Measurements from ENCODE around the gene CBX3.
"Not testable (repeated sequence)": the region's sequence is repeated elsewhere in the genome, so short reads cannot be mapped to it uniquely, and the experiment has no call there.

The CBX3 gene

DNA sequence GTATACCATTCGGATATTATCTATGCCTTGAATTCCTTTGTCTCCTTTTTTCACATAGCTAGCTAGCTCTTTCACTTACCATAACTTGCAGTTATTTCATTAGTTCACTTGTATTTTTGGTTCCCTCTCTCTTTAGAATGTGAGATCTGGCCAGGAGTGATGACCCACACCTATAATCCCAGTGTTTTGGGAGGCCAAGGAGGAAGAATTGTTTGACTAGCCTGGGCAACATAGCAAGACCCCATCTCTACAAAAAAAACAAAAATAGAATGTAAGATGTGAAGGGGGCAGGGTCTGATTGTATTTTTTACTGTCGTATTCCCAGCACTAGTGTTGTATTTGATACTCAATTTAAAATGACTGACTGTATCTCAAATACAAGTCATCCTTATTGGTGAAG is 29.9 kb upstream of the CBX3 start:
- no peak for DNase-seq

DNA sequence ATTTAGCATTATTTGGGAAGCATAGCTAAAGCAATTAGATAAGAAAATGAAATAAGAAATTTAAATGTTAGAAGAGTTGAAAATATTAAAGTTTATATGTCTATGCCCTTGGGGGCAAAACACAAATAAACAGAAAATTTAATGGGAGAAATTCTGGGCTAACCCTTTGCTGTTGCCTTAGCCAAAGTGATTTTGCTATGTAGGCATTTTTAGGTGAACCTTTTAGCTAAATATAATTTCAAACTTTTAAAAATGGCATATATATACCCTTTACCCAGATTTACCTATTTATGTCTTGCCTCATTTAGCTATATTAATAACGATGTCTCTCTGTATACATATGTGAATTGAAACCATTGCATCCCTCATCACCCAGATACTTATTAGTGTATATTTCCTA is 29.5 kb upstream of the CBX3 start:
- no peak for DNase-seq

DNA sequence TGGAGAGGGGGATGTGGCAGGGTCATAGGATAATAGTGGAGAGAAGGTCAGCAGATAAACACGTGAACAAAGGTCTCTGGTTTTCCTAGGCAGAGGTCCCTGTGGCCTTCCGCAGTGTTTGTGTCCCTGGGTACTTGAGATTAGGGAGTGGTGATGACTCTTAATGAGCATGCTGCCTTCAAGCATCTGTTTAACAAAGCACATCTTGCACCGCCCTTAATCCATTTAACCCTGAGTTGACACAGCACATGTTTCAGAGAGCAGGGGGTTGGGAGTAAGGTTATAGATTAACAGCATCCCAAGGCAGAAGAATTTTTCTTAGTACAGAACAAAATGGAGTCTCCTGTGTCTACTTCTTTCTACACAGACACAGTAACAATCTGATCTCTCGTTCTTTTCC is 25.6 kb upstream of the CBX3 start:
- not testable (repeated sequence) for DNase-seq

DNA sequence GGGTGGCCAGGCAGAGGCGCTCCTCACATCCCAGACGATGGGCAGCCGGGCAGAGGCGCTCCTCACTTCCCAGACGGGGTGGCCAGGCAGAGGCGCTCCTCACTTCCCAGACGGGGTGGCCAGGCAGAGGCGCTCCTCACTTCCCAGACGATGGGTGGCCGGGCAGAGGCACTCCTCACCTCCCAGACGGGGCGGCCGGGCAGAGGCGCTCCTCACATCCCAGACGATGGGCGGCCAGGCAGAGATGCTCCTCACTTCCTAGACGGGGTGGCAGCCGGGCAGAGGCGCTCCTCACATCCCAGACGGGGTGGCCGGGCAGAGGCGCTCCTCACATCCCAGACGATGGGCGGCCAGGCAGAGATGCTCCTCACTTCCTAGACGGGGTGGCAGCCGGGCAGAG is 24.8 kb upstream of the CBX3 start:
- not testable (repeated sequence) for DNase-seq

DNA sequence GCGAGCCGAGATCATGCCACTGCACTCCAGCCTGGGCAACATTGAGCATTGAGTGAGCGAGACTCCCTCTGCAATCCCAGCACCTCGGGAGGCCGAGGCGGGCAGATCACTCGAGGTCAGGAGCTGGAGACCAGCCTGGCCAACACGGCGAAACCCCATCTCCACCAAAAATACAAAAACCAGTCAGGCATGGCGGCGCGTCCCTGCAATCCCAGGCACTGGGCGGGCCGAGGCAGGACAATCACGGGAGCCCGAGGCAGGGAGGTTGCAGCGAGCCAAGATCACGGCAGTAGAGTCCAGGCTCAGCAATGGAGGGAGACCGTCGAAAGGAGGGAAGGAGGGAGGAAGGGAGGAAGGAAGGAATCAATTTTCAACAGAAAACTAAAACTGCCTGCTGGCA is 24.3 kb upstream of the CBX3 start:
- DNase-seq: not testable (repeated sequence)

DNA sequence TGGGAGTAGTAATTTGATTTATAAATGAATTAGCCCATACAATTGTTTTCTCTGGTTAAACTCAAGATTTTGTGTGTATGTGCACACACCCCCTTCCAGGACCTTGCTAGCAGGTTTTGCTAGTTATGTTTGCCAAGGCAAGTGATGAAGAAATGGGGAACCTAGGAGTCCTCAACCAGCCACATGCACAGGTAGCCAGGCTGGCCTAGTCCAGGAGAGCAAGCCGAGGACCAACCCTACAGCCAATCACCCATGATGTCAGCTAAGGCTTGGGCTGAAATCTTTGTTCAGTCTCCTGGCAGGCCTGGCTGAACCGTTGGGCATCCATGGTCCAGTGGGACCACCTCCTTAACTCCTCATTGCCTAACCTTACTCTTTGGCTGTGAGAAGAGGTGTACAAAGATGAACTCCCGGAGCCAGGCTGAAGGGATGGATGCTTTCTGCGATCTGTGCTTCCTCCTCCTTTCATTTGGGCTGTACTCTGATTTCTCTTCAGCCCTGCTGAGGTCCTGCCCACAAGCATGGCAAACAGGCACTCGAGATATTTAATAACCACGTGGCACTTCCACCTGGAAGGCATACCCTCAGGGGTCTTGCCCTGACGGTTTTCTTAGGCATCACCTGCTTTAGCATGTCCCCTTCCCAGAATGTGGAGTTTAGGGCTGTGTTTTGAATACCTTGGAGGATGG is 23.1 kb upstream of the CBX3 start:
- no peak for DNase-seq

DNA sequence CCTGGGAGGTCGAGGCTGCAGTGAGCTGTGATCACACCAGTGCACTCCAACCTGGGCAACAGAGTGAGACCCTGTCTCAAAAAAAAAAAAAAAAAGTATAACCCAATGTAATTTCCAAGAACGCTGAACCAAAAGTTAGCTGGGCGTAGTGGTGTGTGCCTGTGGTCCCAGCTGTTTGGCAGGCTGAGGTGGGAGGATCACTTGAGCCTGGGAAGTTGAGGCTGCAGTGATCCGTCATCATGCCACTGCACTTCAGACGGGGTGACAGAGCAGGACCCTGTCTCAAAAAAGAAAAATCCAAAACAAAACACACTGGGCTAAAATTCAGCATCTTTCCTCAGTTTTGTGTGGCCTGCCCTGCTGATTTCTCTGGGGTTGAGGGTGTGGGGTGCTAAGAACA is 22.1 kb upstream of the CBX3 start:
- DNase-seq: no peak

DNA sequence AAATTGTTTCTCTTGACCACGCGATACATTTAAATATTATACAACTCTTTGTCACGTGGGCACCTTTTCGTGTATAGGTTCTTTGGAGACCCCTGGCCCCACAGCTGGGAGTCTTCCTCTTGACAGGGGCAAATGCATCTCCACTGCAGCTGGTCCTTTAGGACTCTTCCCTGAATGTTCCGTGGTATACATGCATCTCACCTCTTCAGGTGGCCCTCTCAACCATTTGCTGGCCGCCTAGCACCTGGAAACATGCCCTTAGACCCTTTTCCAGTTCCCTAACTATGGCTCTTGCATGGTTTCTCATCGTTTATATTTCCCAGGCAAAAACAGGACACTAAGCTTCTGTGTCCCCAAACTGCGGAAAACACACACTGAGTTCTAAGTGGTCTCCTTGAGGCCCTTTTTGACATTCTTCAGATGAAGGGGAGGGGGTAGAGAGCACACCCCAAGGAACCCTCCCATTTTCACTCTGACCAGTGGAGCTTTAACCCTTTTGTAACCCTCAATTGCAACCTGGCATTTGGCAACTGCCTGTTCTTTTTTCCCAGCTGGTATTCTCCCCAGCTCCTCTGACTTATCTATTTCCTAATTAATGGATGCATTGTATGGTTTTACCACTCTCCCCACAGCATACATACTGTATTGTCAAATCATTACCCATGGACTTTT is 21.6 kb upstream of the CBX3 start:
- no peak for DNase-seq

DNA sequence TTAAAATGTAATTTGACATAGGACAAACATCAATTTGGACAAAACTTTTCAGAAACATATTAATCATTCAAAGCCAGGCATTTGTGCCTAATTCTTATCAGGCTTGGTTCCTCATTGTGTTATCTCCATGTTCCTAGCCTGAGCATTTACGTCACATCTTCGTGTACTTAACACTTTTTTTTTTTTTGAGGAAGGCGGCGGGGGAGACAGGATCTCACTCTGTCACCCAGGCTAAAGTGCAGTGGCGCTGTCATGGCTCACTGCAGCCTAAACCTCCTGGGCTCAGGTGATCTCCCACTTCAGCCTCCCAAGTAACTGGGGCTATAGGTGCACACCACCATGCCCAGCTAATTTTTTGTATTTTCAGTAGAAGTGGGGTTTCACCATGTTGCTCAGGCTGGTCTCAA is 20.8 kb upstream of the CBX3 start:
- DNase-seq: no peak

DNA sequence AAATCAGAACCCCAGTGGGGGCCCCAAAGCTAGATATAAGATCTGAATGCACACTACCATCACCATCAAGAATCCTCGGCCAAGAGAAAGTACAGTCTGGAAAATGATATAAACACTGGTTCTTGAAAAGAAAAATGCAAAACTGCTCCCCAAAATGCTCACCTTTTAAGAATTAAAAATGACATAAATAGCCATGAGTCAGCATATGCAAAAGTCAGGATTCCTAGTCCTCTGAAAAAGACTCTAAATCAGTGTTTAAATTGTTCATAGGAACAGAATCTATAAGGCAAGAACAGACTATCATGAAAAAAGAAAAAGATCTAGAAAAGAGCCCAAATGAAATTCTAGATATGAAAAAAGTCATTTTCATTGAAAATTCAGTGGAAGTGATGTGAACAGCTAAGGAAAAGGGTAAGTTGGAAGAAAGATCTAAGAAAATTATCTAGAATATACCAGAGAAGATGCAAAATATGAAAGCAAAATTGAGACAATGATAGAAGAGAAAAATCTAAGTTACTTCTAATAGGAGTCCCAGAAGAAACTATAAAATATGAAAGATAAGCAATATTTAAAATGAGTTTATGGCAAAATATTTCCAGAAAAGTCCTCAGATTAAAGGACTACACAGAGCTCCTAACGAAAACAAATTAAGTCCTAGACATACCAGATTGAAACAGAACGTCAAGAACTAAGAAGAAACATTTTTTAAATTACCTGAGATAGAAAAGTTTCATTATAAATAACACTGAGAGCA is 19.9 kb upstream of the CBX3 start:
- DNase-seq: no peak

DNA sequence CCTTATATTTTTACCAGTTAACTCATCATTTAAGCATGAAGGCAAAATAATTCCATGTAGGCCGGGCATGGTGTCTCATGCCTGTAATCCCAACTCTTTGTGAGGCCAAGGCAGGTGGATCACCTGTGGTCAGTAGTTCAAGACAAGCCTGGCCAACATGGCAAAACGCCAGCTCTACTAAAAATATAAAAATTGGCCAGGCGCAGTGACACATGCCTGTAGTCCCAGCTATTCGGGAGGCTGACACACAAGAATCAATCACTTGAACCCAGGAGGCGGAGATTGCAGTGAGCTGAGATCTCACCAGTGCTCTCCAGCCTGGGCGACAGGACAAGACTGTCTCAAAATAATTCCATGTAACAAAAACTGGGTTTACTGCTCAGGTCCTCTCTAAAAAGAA is 19.3 kb upstream of the CBX3 start:
- no peak for DNase-seq

DNA sequence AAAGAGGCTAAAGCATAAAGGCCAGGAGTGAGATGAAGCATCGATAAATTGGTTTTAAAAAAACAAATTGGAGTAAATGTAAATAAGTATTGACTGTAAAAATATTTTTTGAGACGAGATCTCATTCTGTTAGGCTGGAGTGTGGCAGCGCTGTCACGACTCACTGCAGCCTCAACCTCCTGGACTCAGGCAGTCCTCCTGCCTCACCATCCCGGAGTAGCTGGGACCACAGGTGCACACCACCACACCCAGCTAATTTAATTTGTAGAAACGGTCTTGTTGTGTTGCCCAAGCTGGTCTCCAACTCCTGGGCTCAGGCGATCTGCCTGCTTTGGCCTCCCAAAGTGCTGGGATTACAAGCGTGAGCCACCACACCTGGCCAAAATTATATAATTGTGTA is 18.8 kb upstream of the CBX3 start:
- no peak for DNase-seq

DNA sequence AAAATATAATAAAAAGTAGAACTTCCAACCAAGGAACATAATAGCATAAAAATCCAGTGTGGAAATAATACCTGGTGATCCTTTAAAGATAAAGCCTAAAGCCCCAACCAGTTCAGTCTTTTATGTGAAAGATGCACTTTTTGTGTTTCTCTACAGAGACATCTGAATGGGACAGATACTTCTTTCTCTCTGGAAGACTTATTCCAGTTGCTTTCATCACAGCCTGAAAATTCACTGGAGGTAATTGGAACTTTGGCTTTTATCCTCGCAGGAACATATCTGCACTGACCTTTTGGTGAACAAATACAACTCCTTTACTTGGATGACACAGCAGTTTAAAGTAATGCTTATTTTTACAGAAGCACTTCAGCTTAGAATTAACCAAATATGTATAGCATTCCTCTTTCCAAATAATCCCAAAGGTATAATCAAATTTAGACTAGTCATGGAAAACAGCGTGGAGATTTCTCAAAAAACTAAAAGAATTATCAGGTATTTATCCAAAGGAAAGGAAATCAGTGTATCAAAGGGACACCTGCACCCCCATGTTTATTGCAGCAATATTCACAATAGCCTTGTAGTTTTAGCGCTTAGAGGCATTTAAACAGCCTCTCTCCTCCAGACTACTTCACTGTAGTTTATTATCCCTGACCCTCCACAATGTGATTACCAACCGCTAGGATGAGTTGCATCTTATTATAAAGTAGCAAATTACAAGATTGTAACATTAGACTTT is 17.8 kb upstream of the CBX3 start:
- DNase-seq: no peak

DNA sequence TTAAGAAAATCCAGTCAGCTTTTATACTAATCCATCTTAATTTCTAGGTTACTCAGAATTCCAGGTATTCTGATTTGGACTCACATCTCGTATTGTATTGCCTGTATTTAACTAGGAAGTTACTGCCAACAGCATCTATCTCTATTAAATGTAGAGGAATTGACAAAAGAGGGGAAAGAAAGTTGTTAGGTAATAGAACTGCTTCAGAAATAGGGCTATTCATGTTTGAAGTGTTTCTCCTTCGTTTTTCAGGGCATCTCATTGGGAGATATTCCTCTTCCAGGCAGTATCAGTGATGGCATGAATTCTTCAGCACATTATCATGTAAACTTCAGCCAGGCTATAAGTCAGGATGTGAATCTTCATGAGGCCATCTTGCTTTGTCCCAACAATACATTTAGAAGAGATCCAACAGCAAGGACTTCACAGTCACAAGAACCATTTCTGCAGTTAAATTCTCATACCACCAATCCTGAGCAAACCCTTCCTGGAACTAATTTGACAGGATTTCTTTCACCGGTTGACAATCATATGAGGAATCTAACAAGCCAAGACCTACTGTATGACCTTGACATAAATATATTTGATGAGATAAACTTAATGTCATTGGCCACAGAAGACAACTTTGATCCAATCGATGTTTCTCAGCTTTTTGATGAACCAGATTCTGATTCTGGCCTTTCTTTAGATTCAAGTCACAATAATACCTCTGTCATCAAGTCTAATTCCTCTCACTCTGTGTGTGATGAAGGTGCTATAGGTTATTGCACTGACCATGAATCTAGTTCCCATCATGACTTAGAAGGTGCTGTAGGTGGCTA is 17.1 kb upstream of the CBX3 start:
- DNase-seq: not testable (repeated sequence)

DNA sequence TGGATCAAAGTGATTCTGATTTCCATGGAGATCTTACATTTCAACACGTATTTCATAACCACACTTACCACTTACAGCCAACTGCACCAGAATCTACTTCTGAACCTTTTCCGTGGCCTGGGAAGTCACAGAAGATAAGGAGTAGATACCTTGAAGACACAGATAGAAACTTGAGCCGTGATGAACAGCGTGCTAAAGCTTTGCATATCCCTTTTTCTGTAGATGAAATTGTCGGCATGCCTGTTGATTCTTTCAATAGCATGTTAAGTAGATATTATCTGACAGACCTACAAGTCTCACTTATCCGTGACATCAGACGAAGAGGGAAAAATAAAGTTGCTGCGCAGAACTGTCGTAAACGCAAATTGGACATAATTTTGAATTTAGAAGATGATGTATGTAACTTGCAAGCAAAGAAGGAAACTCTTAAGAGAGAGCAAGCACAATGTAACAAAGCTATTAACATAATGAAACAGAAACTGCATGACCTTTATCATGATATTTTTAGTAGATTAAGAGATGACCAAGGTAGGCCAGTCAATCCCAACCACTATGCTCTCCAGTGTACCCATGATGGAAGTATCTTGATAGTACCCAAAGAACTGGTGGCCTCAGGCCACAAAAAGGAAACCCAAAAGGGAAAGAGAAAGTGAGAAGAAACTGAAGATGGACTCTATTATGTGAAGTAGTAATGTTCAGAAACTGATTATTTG is 16.3 kb upstream of the CBX3 start:
- DNase-seq: no peak

DNA sequence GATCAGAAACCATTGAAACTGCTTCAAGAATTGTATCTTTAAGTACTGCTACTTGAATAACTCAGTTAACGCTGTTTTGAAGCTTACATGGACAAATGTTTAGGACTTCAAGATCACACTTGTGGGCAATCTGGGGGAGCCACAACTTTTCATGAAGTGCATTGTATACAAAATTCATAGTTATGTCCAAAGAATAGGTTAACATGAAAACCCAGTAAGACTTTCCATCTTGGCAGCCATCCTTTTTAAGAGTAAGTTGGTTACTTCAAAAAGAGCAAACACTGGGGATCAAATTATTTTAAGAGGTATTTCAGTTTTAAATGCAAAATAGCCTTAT is 15.7 kb upstream of the CBX3 start:
- DNase-seq: no peak

DNA sequence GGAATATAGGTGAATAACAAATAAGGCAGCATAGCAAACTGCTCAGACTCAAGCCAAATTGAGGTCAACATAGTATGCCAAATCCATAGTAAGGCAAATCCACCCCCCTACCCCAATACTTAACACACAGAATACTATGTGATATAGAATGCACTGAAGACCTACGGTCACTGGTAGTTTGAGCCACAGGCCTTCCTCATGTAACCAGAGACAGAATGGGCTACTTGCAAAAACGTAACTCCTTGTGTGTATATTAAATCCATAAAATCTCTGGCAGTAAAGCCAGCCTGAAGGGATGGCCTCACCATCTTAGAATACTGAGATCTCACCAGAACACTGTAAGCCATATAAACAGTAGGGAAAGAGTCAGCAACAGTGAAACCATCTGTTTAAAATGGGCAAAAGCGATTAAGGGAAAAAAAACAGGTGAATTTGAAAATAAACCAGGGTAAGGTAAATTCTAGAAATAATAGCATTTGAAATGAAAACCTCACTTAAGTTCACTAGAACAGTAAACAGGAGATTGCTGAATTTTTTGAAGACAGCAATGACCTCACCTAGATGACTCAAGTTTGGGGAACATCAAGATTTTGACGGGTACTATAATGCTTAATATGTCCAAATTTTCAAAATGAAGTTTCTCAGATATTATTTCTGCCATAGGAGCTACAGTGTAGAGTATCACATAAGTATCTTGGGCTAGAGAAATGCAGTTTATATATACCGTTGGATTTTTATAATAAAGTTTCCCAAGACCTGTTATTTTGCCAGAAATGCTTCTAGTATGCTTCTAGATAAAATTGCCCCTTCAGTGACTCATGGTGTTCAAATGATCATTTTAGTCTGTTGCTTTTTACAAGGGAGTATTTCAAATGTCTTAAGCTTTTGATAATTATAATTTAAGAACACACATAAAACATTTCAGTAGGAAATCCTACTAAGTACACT is 14.9 kb upstream of the CBX3 start:
- no peak for DNase-seq

DNA sequence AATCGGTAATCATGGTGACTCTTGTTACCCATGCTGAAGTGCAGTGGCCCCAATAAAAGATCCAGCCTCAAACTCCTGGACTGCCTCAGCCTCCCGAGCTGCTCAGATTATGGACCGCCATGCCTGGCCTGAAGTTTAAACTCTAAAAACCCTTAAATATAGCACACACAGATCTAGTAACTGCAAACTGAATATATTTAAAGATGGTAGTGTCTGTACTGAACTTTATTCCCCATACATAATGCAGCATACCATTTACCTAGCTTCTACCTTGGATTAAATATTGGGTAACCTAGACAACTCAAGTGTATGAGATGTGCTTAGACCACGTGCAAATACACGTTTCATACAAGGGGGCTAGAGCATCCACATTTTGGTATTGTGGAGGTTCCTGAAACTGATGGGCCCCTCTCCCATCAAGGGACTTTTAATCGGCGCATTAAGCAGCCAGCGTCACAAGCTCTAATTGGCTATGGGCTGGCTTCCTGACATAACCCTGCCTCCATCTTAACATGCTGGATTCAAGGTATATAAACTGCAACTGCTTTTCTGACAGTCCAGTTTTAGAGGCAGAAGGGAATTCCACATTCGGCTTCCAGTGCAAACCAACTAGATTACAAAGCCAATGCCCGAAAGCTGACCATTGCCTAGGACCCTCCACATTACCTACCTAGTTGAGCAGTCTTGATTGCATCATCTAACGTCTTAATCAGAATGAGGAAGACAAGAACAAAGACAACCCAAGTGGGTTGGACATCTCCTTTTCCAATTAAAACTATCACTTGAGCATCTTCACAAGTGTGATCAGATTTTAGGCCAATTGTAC is 14.0 kb upstream of the CBX3 start:
- DNase-seq: no peak

DNA sequence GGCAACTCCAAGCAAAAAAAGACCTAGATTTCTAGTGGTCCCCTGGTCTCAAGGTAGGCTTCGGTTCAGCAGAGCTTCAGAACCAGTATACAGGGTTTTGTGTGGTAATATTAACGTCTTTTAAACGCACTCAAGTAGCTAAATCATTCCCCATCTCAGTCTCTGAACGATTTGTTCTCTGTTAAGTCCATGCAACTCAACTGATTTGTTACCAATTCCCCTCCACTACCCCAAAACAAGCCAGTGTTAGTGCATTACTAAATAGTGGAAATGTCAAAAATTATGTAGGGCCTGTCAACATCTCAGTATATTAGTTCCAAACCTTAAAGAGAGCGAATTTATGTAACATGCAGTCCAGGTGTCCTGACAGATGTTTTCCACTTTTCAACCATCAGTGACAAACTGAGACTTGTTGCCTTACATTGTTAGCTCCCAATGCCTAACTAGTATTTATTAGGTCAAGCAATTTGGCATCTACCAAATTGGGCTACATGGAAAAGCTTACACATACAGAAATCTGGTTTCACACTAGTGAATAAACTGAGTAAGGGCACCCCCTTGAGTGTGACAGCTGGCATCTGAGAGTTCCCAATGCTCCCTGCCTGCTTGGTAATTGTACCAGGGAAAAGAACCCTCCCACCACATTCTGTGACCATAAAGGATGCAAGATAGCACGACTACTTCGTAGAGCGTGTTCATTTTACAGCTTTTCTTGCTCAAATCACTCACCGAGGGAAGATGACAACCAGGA is 13.2 kb upstream of the CBX3 start:
- no peak for DNase-seq

Measured in T-helper 9 cell (primary cell).